IMR-90 (cell line): ENCODE results near the gene CENPH. TPM values are rescaled to one million over a fixed set of nuclear protein-coding genes. Genes with fewer than 3 reads are reported as not detected.

Experiments
- ATAC-seq: fragments of 200-7000 bp; cut with Tn5 transposase; 2 replicates; pipeline ENCODE4 v1.9.1; 2020; ENCODE audit warnings: low read depth, mild to moderate bottlenecking, moderate library complexity
- BruUV-seq: library from RNA; stranded (reverse); fragments of 400-500 nt; replicated peaks from 2 replicates; lab custom pipeline; 2021; lab: Mats Ljungman, UMichigan
- CTCF ChIA-PET: fragments of 300-600 bp; formaldehyde crosslinking; extraction: SDS; loops from one replicate; lab custom pipeline; 2021; ENCODE audit warnings: antibody characterized with exemption; lab: Yijun Ruan, JAX
- POLR2A ChIA-PET: fragments of 300-600 bp; sonication (Branson Sonifier 250); formaldehyde crosslinking; loops from one replicate; lab custom pipeline; 2022; ENCODE audit warnings: antibody characterized with exemption; ENCODE audit not compliant: unreplicated experiment; lab: Charles Lee
- DNase-seq: peaks from one replicate; pipeline ENCODE4 v3.0.0; 2013
- H2AFZ ChIP-seq: replicated peaks from 2 replicates; pipeline ENCODE3; 2013; ENCODE audit warnings: low read length, mild to moderate bottlenecking; ENCODE audit not compliant: poor library complexity
- H2AK5ac ChIP-seq: 2 replicates; pipeline ENCODE4 v1.6.1; 2013; ENCODE audit warnings: low read depth, low read length, inconsistent platforms
- H2AK9ac ChIP-seq: replicated peaks from 2 replicates; pipeline ENCODE3; 2013; ENCODE audit warnings: mild to moderate bottlenecking, low read depth, low read length, moderate library complexity; ENCODE audit not compliant: poor library complexity
- H2BK120ac ChIP-seq: 2 replicates; pipeline ENCODE4 v1.6.1; 2013; ENCODE audit warnings: low read depth, low read length, inconsistent platforms
- H2BK15ac ChIP-seq: 3 replicates; pipeline ENCODE4 v1.6.1; 2013; ENCODE audit warnings: low read depth, low read length, inconsistent platforms
- H2BK20ac ChIP-seq: 2 replicates; pipeline ENCODE4 v1.6.1; 2013; ENCODE audit warnings: low read depth, mild to moderate bottlenecking, inconsistent platforms, low read length, moderate library complexity
- H2BK5ac ChIP-seq: 2 replicates; pipeline ENCODE4 v1.6.1; 2013; ENCODE audit warnings: mild to moderate bottlenecking, low read depth, low read length, inconsistent platforms; ENCODE audit not compliant: poor library complexity, severe bottlenecking
- H3K14ac ChIP-seq: replicated peaks from 2 replicates; pipeline ENCODE4 v1.6.1; 2013; ENCODE audit warnings: low read depth, low read length, inconsistent platforms
- H3K18ac ChIP-seq: 2 replicates; pipeline ENCODE4 v1.6.1; 2013; ENCODE audit warnings: low read depth, low read length, control low read depth
- H3K23ac ChIP-seq: 2 replicates; pipeline ENCODE4 v1.6.1; 2013; ENCODE audit warnings: low read depth, low read length, inconsistent platforms
- H3K27ac ChIP-seq: 2 replicates; pipeline ENCODE4 v1.5.1; 2013; ENCODE audit warnings: mild to moderate bottlenecking, control low read depth, low read length; ENCODE audit not compliant: insufficient read depth
- H3K27me3 ChIP-seq: 2 replicates; pipeline ENCODE4 v1.6.1; 2013; ENCODE audit warnings: low read length; ENCODE audit not compliant: control insufficient read depth, insufficient read depth
- H3K36me3 ChIP-seq: 2 replicates; pipeline ENCODE4 v1.6.1; 2013; ENCODE audit warnings: low read length, mixed read lengths; ENCODE audit not compliant: control insufficient read depth, insufficient read depth
- H3K4ac ChIP-seq: 2 replicates; pipeline ENCODE4 v1.6.1; 2013; ENCODE audit warnings: low read depth, low read length, inconsistent platforms
- H3K4me1 ChIP-seq: 2 replicates; pipeline ENCODE4 v1.6.1; 2013; ENCODE audit warnings: low read length, mixed read lengths; ENCODE audit not compliant: control insufficient read depth, insufficient read depth
- H3K4me2 ChIP-seq: 2 replicates; pipeline ENCODE4 v1.6.1; 2013; ENCODE audit warnings: low read depth, mild to moderate bottlenecking, control low read depth, low read length, moderate library complexity
- H3K4me3 ChIP-seq: 2 replicates; pipeline ENCODE4 v1.5.1; 2013; ENCODE audit warnings: low read depth, mild to moderate bottlenecking, control low read depth, low read length, moderate library complexity; ENCODE audit not compliant: insufficient read depth
- H3K56ac ChIP-seq: 2 replicates; pipeline ENCODE4 v1.6.1; 2013; ENCODE audit warnings: low read length, inconsistent platforms; ENCODE audit not compliant: insufficient read depth; ENCODE audit errors: extremely low read depth
- H3K79me1 ChIP-seq, 2 experiments: 2 replicates each; pipeline ENCODE4 v1.6.1; 2013; ENCODE audit warnings: low read length in 2 of 2, inconsistent platforms in 1 of 2, low read depth in 1 of 2
- H3K9ac ChIP-seq: 2 replicates; pipeline ENCODE4 v1.6.1; 2013; ENCODE audit warnings: low read depth, low read length, control low read depth
- H3K9me1 ChIP-seq: 2 replicates; pipeline ENCODE4 v1.6.1; 2013; ENCODE audit warnings: low read length, inconsistent platforms; ENCODE audit not compliant: insufficient read depth
- H3K9me3 ChIP-seq: 2 replicates; pipeline ENCODE4 v1.6.1; 2013; ENCODE audit warnings: low read length; ENCODE audit not compliant: control insufficient read depth, insufficient read depth
- H4K20me1 ChIP-seq: 2 replicates; pipeline ENCODE4 v1.6.1; 2013; ENCODE audit warnings: low read length, inconsistent platforms; ENCODE audit not compliant: insufficient read depth
- H4K5ac ChIP-seq: 2 replicates; pipeline ENCODE4 v1.6.1; 2013; ENCODE audit warnings: mild to moderate bottlenecking, low read depth, low read length, control low read depth
- H4K8ac ChIP-seq, 2 experiments: 2 replicates each; pipeline ENCODE4 v1.6.1; 2013; ENCODE audit warnings: low read depth in 2 of 2, low read length in 2 of 2, control low read depth in 1 of 2, inconsistent platforms in 1 of 2
- H4K91ac ChIP-seq: 2 replicates; pipeline ENCODE4 v1.6.1; 2013; ENCODE audit warnings: low read depth, low read length, inconsistent platforms; ENCODE audit not compliant: insufficient read depth
- CEBPB ChIP-seq: IDR thresholded peaks from 2 replicates; pipeline ENCODE4 v1.6.1; 2012; ENCODE audit warnings: low read depth, low read length, improper control_type of control experiment
- FOS ChIP-seq: fragments of 150-350 bp; IDR thresholded peaks from 2 replicates; pipeline ENCODE4 v1.6.1; 2016; ENCODE audit warnings: low read depth, low read length
- MAZ ChIP-seq: IDR thresholded peaks from 2 replicates; pipeline ENCODE4 v1.6.1; 2012; ENCODE audit warnings: low read depth, mild to moderate bottlenecking, low read length, improper control_type of control experiment, moderate library complexity, borderline replicate concordance
- MXI1 ChIP-seq: IDR thresholded peaks from 2 replicates; pipeline ENCODE4 v1.6.1; 2012; ENCODE audit warnings: low read depth, mild to moderate bottlenecking, low read length, moderate library complexity, borderline replicate concordance
- WGBS, 2 experiments: methylation state at CpG; one replicate each; pipeline versions ENCODE4 v1.1.5 to v1.1.7; 2013; ENCODE audit warnings: missing lambda C conversion rate in 2 of 2; ENCODE audit not compliant: insufficient read length in 1 of 2; ENCODE audit errors: extremely low coverage in 2 of 2; 5-methylcytosine and 5-hydroxymethylcytosine counted together
- dilution Hi-C: fragments of 300-500 bp; cut with HindIII; formaldehyde crosslinking; loops from one replicate; pipeline ENCODE4 v1.14.3; 2018; ENCODE audit warnings: low sequenced_read_pairs; ENCODE audit not compliant: unreplicated experiment
- in situ Hi-C: fragments of 300-500 bp; cut with MboI; formaldehyde crosslinking; loops from 3 replicates; pipeline ENCODE4 v1.14.3; 2019; ENCODE audit warnings: low sequenced_read_pairs, inconsistent platforms, mixed read lengths
- intact Hi-C: fragments of 100-400 bp; cut with micrococcal nuclease; formaldehyde crosslinking; loops from 2 replicates; pipeline ENCODE4 v1.10.0; 2022
- polyA plus RNA-seq, 3 experiments: library from polyadenylated mRNA; depleted of rRNA; stranded (reverse); fragments of >200 nt; gene quantifications; 2 replicates each; pipeline ENCODE4 v1.2.3, GENCODE V29; 2012; ENCODE audit warnings: low replicate concordance in 1 of 3
- total RNA-seq: library from RNA; depleted of rRNA; stranded (reverse); fragments of >200 nt; gene quantifications from 2 replicates; pipeline ENCODE4 v1.2.3, GENCODE V29; 2012

Gene CENPH
- total and polyA plus RNA-seq, 2 of the 4 experiments (the other 2 are of a cell fraction), result 3.8 to 7.8 TPM

DNA sequence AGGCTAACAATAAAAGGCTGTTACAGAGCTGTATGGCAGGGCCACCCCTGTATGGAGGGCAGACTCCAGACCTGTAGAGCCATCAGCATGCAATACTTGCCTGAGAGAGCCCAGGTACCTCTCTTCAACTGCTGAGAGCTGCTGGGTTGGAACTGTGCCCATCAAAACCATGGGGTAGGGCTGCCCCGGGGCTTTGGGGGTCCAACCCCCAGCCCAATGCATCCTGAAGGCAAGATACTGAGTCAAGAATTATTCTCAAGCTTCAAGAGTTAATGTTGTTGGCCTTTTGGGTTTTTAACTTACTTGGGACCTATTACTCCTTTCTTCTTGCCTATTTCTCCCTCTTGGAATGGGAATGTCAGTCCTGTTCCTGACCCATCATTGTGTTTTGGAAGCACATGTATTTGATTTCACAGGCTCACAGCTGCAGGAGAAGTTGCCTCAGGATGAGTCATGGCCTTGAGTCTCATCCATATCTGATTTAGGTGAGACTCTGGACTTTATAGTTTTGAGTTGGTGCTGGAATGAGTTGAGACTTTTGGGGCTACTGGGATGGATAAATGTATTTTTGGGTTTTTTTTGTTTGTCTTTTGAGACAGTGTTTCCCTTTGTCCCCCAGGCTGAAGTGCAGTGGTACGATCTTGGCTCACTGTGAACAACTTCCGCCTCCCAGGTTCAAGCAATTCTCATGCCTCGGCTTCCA lies 24.3 kb downstream of the CENPH start:
- H3K4me2 ChIP-seq, result no peak overlapping the region
- H3K27ac ChIP-seq, result 0 out of 2 replicates have a peak overlapping the region, but pooled peaks have one; percentile 15
- no peak overlapping the region for H4K5ac ChIP-seq
- no TSS peak for BruUV-seq
- dilution Hi-C loops, result no loop called here
- no peak overlapping the region for H3K56ac ChIP-seq
- in situ Hi-C loops, result no loop called here
- H3K79me1 ChIP-seq, result peaks cover 0 to 8% of the 10 kb centered on the region in 2 experiments; a peak in 2 of 4 replicates
- DNase-seq (peak; percentile 86), ATAC-seq (no peak)
- no peak overlapping the region for H2BK20ac ChIP-seq
- no peaks in the 10 kb centered on the region for H4K20me1 ChIP-seq
- no peak overlapping the region for H3K14ac ChIP-seq
- H2BK120ac ChIP-seq, result no peak overlapping the region
- H3K27me3 ChIP-seq, result no peaks in the 10 kb centered on the region
- H3K9ac ChIP-seq, result no peak overlapping the region
- peaks cover 6% of the 10 kb centered on the region for H3K4me1 ChIP-seq
- TF ChIP-seq FOS, result peak; percentile 77
- TF ChIP-seq MAZ, result no peak
- TF ChIP-seq CEBPB, result peak; percentile 65
- TF ChIP-seq MXI1, result peak; percentile 44; the same call in 1 of the 2 replicates
- CTCF ChIA-PET, result no interaction called here
- H3K36me3 ChIP-seq, result no peaks in the 10 kb centered on the region
- intact Hi-C loops, result no loop called here
- no peak overlapping the region for H4K8ac ChIP-seq
- H2AK9ac ChIP-seq, result peak overlapping the region; percentile 31
- no CpG with 5 or more reads among the region's 4 CpGs for WGBS, 2 experiments
- H3K18ac ChIP-seq, result no peak overlapping the region
- H2BK15ac ChIP-seq, result no peak overlapping the region; the same call in 2 of the 3 replicates
- H3K9me1 ChIP-seq, result no peaks in the 10 kb centered on the region
- H3K9me3 ChIP-seq, result no peaks in the 10 kb centered on the region
- no peak overlapping the region for H2AK5ac ChIP-seq
- H2AFZ ChIP-seq, result peak overlapping the region; percentile 2
- H4K91ac ChIP-seq, result no peak overlapping the region
- POLR2A ChIA-PET, result no interaction called here
- H3K23ac ChIP-seq, result no peak overlapping the region
- no peak overlapping the region for H3K4me3 ChIP-seq
- no peak overlapping the region for H3K4ac ChIP-seq
- H2BK5ac ChIP-seq, result peak overlapping the region; percentile 45
